ENCODE measurements around the gene TLE6.
A peak's percentile ranks its signal among the peaks of the same experiment; 100 is the strongest.

Gene TLE6

DNA sequence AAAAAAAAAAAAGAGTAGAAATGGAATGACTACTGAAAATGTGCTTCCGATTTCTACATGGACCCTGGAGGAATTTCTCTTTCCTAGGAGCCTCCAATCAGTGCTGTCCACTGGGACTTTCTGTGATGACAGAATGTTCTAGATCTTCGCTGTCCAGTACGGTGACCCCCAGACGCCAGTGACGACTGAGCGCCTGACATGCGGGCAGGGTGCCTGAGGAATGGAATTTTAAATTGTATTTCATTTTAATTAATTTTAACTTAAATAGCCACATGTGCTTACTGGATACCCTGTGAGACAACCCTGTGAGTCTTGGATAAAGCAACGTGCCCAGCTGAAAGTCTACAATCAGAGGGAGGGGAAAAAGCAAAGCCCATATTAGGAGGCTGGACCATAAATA is 4.1 kb upstream of the TLE6 start:
- no peaks in the 10 kb centered on the region for H3K9me3 ChIP-seq (ENCODE audit: control insufficient read depth, low read length)
- H3K4me1 ChIP-seq (ENCODE audit: control insufficient read depth, insufficient read depth, low read length) = peaks cover 14% of the 10 kb centered on the region
- H3K4me3 ChIP-seq (ENCODE audit: insufficient read depth, low read depth, low read length) = no peak overlapping the region
- peaks cover 53% of the 10 kb centered on the region for H3K27me3 ChIP-seq (ENCODE audit: control insufficient read depth, insufficient read depth, low read length, poor library complexity, severe bottlenecking)
- 89 to 90% methylated on average over 7 to 8 of the region's 8 CpGs for WGBS, 2 experiments
- H3K36me3 ChIP-seq (ENCODE audit: control insufficient read depth, insufficient read depth, low read length) = no peaks in the 10 kb centered on the region
- no peak overlapping the region for H3K27ac ChIP-seq (ENCODE audit: insufficient read depth, low read depth, low read length, poor library complexity, severe bottlenecking)

DNA sequence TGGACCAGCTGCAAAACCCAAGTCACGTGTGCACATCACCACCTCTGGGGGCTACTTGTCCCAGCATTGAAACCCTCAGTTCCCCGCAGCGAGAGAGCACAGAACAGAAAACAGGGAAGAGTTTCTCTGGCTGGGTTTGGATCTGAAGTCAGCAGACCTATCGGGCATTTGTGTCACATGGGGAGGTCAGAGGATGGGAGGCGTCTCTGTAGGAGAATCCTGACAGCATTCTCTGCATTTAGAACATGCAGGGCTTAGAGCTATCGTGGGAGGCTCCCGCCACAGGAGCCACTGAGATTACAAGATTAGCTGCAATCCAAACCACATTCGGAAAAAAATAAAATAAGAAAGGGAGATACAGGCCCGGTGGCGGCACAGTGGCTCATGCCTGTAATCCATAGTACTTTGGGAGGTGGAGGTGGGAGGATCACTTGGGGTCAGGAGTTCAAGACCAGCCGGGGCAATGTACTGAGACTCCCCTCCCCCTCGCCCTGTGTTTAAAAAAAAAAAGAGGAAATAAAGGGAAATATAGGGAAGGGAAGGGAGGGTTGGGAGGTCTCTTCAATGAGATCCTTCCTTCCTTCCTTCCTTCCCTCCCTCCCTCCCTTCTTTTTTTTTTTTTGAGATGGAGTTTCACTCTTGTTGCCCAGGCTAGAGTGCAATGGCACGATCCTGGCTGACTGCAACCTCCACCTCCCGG is 2.9 kb upstream of the TLE6 start:
- Histone ChIP-seq H3K4me3 (ENCODE audit: insufficient read depth, low read depth, low read length) (no peak overlapping the region), H3K36me3 (ENCODE audit: control insufficient read depth, insufficient read depth, low read length) (no peaks in the 10 kb centered on the region), H3K27me3 (ENCODE audit: control insufficient read depth, insufficient read depth, low read length, poor library complexity, severe bottlenecking) (peaks cover 65% of the 10 kb centered on the region), H3K9me3 (ENCODE audit: control insufficient read depth, low read length) (no peaks in the 10 kb centered on the region), H3K4me1 (ENCODE audit: control insufficient read depth, insufficient read depth, low read length) (peaks cover 14% of the 10 kb centered on the region), H3K27ac (ENCODE audit: insufficient read depth, low read depth, low read length, poor library complexity, severe bottlenecking) (no peak overlapping the region)
- 57 to 58% methylated on average over 13 to 14 of the region's 14 CpGs for WGBS, 2 experiments

DNA sequence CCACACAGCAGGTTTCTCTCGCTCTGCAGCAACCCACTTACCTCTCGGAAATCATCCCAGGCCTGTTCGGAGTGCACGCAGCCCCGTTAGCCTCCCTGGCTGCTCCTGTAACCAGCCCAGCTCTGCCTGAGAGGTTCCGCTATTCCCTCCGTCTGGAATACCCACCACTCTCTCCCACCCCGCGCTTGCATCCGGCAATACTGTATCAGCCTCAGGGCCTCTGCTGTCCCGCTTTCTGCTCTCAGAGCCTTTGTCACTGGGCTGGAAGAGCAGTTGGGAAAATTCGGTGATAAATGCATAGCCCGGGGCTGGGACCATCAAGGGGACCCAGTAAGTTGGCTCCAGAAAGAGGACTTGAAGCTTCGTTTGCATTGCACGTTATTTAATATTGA is 759 bp upstream of the TLE6 start:
- H3K27ac ChIP-seq (ENCODE audit: insufficient read depth, low read depth, low read length, poor library complexity, severe bottlenecking) = no peak overlapping the region
- peaks cover 14% of the 10 kb centered on the region for H3K4me1 ChIP-seq (ENCODE audit: control insufficient read depth, insufficient read depth, low read length)
- H3K27me3 ChIP-seq (ENCODE audit: control insufficient read depth, insufficient read depth, low read length, poor library complexity, severe bottlenecking) = peaks cover 82% of the 10 kb centered on the region
- WGBS, 2 experiments = 9 to 10% methylated on average over 15 of the region's 15 CpGs
- no peaks in the 10 kb centered on the region for H3K9me3 ChIP-seq (ENCODE audit: control insufficient read depth, low read length)
- no peaks in the 10 kb centered on the region for H3K36me3 ChIP-seq (ENCODE audit: control insufficient read depth, insufficient read depth, low read length)
- H3K4me3 ChIP-seq (ENCODE audit: insufficient read depth, low read depth, low read length) = peak overlapping the region; percentile 15

DNA sequence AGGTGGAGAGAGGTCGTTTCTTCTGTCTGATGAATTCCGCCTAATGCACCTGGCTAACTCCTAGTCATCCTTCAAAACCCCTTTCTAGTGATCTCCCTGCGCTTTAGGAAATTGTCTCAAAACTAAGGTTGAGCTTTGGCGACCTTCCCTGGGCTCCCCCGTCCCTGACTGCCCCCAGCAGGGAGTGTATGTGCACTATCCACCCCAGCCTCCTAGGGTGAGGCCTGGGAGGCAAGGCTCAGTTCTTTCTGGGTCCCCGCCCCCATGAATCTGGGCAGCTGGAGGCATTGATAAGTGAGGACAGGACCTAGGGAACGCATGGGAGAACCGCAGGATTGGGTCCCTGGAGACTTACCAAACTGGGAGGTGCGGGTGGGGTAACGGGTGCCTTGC is 378 bp downstream of the TLE6 start:
- no peaks in the 10 kb centered on the region for H3K9me3 ChIP-seq (ENCODE audit: control insufficient read depth, low read length)
- peaks cover 18% of the 10 kb centered on the region for H3K4me1 ChIP-seq (ENCODE audit: control insufficient read depth, insufficient read depth, low read length)
- peak overlapping the region; percentile 6 for H3K4me3 ChIP-seq (ENCODE audit: insufficient read depth, low read depth, low read length)
- no peaks in the 10 kb centered on the region for H3K36me3 ChIP-seq (ENCODE audit: control insufficient read depth, insufficient read depth, low read length)
- WGBS, 2 experiments = 19 to 20% methylated on average over 10 of the region's 10 CpGs
- H3K27ac ChIP-seq (ENCODE audit: insufficient read depth, low read depth, low read length, poor library complexity, severe bottlenecking) = no peak overlapping the region
- peaks cover 93% of the 10 kb centered on the region for H3K27me3 ChIP-seq (ENCODE audit: control insufficient read depth, insufficient read depth, low read length, poor library complexity, severe bottlenecking)

DNA sequence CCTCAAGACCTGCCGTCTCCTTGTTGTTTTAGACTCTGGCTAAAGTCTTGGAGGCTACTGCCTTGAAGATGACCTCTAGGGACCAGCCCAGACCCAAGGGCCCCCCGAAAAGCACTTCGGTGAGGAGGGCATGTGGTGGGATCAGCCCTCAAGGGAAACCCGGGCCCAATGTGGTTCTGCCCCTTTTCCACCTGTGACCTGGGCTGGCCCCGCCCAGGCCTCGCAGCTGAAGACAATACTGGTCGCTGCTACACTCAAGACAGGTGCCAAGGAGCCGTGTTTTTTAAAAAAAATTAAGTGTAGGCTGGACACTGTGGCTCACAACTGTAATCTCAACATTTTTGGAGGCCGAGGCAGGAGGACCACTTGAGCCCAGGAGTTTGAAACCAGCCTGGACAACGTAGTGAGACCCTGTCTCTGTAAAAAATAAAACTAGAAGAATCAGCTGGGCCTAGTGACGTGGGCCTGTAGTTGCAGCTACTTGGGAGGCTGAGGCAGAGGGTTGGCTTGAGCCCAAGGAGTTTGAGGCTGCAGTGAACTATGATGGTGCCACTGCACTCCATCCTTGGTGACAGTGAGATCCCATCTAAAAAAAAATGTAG is 903 bp downstream of the TLE6 start:
- Histone ChIP-seq H3K36me3 (ENCODE audit: control insufficient read depth, insufficient read depth, low read length) (no peaks in the 10 kb centered on the region), H3K27ac (ENCODE audit: insufficient read depth, low read depth, low read length, poor library complexity, severe bottlenecking) (no peak overlapping the region), H3K4me3 (ENCODE audit: insufficient read depth, low read depth, low read length) (no peak overlapping the region), H3K27me3 (ENCODE audit: control insufficient read depth, insufficient read depth, low read length, poor library complexity, severe bottlenecking) (peaks cover 97% of the 10 kb centered on the region), H3K4me1 (ENCODE audit: control insufficient read depth, insufficient read depth, low read length) (peaks cover 23% of the 10 kb centered on the region), H3K9me3 (ENCODE audit: control insufficient read depth, low read length) (no peaks in the 10 kb centered on the region)
- 69 to 71% methylated on average over 11 of the region's 11 CpGs for WGBS, 2 experiments

DNA sequence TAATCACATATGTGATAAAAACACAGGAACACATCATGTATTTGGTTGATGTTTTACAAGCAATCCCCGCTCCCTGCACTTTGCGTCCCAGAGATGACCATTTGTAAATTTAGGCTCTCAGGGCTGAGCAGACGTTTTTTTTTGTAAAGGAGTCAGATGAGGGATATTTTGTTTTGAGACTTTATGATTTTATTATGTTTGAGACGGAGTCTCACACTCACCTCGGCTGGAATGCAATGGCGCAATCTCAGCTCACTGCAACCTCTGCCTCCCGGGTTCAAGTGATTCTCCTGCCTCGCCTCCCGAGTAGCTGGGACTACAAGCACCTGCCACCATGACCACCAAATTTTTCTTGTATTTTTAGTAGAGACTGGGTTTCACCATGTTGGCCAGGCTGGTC is 1.4 kb downstream of the TLE6 start:
- Histone ChIP-seq H3K27ac (ENCODE audit: insufficient read depth, low read depth, low read length, poor library complexity, severe bottlenecking) (no peak overlapping the region), H3K9me3 (ENCODE audit: control insufficient read depth, low read length) (no peaks in the 10 kb centered on the region), H3K36me3 (ENCODE audit: control insufficient read depth, insufficient read depth, low read length) (no peaks in the 10 kb centered on the region), H3K4me1 (ENCODE audit: control insufficient read depth, insufficient read depth, low read length) (peaks cover 26% of the 10 kb centered on the region), H3K4me3 (ENCODE audit: insufficient read depth, low read depth, low read length) (no peak overlapping the region), H3K27me3 (ENCODE audit: control insufficient read depth, insufficient read depth, low read length, poor library complexity, severe bottlenecking) (peaks cover 98% of the 10 kb centered on the region)
- 88 to 89% methylated on average over 9 of the region's 9 CpGs for WGBS, 2 experiments

DNA sequence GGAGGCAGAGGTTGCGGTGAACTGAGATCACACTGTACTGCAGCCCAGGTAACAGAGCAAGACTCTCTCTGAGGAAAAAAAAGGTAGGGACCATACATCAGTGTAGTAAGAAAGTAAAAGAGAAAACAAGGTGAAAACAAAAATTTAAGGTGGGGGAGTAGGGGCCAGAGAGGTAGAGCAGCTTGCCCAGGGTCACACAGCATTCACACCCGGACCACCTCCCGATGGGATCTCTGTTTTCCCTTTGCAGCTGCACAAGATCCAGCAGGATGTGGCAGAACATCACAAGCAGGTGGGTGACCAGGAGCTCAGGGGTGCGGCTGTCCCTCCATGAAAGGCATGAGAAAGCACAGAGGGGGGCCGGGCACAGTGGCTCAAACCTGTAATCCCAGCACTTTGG is 4.5 kb downstream of the TLE6 start:
- H3K27me3 ChIP-seq (ENCODE audit: control insufficient read depth, insufficient read depth, low read length, poor library complexity, severe bottlenecking) = peaks cover 95% of the 10 kb centered on the region
- no peaks in the 10 kb centered on the region for H3K36me3 ChIP-seq (ENCODE audit: control insufficient read depth, insufficient read depth, low read length)
- H3K4me1 ChIP-seq (ENCODE audit: control insufficient read depth, insufficient read depth, low read length) = peaks cover 28% of the 10 kb centered on the region
- H3K4me3 ChIP-seq (ENCODE audit: insufficient read depth, low read depth, low read length) = no peak overlapping the region
- 77 to 88% methylated on average over 5 of the region's 5 CpGs for WGBS, 2 experiments
- no peaks in the 10 kb centered on the region for H3K9me3 ChIP-seq (ENCODE audit: control insufficient read depth, low read length)
- no peak overlapping the region for H3K27ac ChIP-seq (ENCODE audit: insufficient read depth, low read depth, low read length, poor library complexity, severe bottlenecking)

DNA sequence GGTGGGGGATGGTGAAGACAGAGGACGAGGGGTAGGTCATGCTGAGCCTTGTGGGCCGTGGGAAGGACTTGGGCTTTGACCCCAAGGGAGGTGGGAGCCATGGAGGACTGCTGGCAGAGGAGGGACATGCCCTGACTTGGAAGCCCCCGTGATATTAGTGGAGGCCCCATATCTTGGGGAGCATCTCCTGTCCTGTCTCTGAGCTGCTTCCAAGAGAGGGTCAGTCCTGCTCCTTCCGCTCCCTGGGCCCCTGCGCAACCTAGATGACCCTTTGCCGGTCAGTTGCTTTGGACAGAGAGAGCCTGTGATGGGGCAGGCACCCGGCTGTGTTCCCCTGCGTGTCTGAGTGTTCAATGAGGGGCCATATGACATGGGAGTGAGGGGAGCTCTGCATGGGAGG is 5.2 kb downstream of the TLE6 start:
- Histone ChIP-seq H3K27ac (ENCODE audit: insufficient read depth, low read depth, low read length, poor library complexity, severe bottlenecking) (peak overlapping the region; percentile 23), H3K27me3 (ENCODE audit: control insufficient read depth, insufficient read depth, low read length, poor library complexity, severe bottlenecking) (peaks cover 92% of the 10 kb centered on the region), H3K4me1 (ENCODE audit: control insufficient read depth, insufficient read depth, low read length) (peaks cover 30% of the 10 kb centered on the region), H3K4me3 (ENCODE audit: insufficient read depth, low read depth, low read length) (no peak overlapping the region), H3K9me3 (ENCODE audit: control insufficient read depth, low read length) (no peaks in the 10 kb centered on the region), H3K36me3 (ENCODE audit: control insufficient read depth, insufficient read depth, low read length) (no peaks in the 10 kb centered on the region)
- 46 to 47% methylated on average over 8 of the region's 8 CpGs for WGBS, 2 experiments

DNA sequence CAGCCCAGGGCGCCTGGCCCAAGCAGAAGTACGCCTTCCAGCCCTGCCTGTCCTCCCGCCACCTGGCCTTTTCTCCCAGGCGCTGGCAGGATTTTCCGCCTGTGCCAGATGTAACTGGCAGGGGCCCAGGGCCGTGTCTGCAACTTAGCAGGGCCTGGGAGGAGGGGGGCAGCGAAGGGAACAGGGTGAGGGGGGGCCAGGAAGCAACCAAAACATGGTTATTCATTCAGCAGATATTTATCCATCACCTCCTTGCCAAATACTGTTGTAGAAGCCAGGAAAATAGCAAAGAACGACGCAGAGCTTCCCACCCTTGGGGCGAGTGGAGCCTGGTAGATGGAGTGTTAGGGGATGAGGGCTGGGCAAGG is 5.6 kb downstream of the TLE6 start:
- Histone ChIP-seq H3K9me3 (ENCODE audit: control insufficient read depth, low read length) (no peaks in the 10 kb centered on the region), H3K4me3 (ENCODE audit: insufficient read depth, low read depth, low read length) (no peak overlapping the region), H3K27ac (ENCODE audit: insufficient read depth, low read depth, low read length, poor library complexity, severe bottlenecking) (no peak overlapping the region), H3K27me3 (ENCODE audit: control insufficient read depth, insufficient read depth, low read length, poor library complexity, severe bottlenecking) (peaks cover 92% of the 10 kb centered on the region), H3K36me3 (ENCODE audit: control insufficient read depth, insufficient read depth, low read length) (no peaks in the 10 kb centered on the region), H3K4me1 (ENCODE audit: control insufficient read depth, insufficient read depth, low read length) (peaks cover 30% of the 10 kb centered on the region)
- 19 to 20% methylated on average over 10 of the region's 10 CpGs for WGBS, 2 experiments

DNA sequence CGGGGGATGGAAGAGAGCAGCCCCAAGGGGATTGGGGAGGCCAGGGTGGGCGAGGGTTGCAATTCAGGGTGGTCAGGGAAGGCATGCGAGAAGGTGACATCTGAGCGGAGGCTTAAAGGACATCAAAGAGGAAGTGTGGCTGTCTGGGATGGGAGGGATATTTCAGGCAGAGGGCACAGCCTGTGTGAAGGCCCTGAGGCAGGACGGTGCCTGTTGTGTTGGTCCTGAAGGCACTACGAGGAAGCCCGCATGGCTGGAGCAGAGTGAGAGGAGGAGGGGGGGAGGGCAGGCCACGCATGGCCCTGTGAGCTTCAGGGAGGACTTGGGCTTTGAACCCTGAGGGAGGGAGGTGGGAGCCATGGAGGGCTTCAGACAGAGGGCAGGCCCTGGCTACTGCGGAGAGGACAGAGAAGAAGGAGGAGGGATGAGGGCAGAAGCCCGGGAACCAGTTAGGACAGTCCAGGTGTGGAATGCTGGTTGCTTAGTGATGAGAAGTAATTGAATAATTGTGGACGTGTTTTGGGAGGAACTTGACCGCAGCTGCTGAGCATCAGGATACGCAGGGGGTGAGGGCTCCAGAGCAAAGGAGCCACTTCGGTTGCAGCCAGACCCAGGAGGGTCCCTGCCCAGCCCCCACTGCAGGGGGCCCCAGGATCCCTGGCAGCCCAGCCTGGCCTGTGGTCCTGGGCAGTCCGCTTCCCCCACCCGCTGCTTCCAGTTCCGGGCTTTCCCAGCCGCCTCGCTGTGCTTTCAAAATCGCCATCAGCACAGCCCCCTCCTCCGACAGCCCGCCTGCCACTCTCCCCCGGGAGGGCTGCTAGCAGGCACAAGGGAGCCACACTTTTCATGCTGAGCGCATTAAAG is 6.2 kb downstream of the TLE6 start:
- peaks cover 92% of the 10 kb centered on the region for H3K27me3 ChIP-seq (ENCODE audit: control insufficient read depth, insufficient read depth, low read length, poor library complexity, severe bottlenecking)
- H3K27ac ChIP-seq (ENCODE audit: insufficient read depth, low read depth, low read length, poor library complexity, severe bottlenecking) = no peak overlapping the region
- H3K4me3 ChIP-seq (ENCODE audit: insufficient read depth, low read depth, low read length) = peak overlapping the region; percentile 6
- H3K4me1 ChIP-seq (ENCODE audit: control insufficient read depth, insufficient read depth, low read length) = peaks cover 30% of the 10 kb centered on the region
- WGBS, 2 experiments = 8 to 9% methylated on average over 24 of the region's 24 CpGs
- no peaks in the 10 kb centered on the region for H3K36me3 ChIP-seq (ENCODE audit: control insufficient read depth, insufficient read depth, low read length)
- H3K9me3 ChIP-seq (ENCODE audit: control insufficient read depth, low read length) = no peaks in the 10 kb centered on the region
